HG02840 (cell line): Measurements from ENCODE around the gene TIMM10B.

Source experiments
- ATAC-seq: cut with Tn5 transposase; IDR thresholded peaks from one replicate; pipeline ENCODE4 v1.9.1; 2021; ENCODE audit warnings: mild to moderate bottlenecking, moderate library complexity, moderate number of reproducible peaks; ENCODE audit not compliant: unreplicated experiment, low FRiP score

TIMM10B gene

DNA sequence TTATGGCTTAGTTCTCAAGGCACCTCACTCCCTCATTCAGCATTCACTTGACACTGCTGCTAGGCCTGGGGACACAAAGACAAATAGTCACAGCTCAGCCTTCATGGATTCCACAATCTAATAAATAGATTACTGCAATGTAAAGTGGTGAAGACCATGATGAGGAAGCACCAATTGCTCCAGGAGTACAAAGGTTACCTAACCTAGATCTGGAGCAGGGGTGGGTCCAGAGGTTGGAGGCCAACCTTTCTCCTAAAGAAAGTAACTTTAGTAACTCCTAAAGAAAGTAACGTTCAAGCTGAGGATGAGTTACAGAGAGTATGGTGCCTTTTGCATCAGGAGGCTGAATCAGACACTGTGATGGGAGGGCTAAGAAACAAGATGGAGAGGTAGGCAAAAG is 11.7 kb upstream of the TIMM10B start:
- no peak for ATAC-seq

DNA sequence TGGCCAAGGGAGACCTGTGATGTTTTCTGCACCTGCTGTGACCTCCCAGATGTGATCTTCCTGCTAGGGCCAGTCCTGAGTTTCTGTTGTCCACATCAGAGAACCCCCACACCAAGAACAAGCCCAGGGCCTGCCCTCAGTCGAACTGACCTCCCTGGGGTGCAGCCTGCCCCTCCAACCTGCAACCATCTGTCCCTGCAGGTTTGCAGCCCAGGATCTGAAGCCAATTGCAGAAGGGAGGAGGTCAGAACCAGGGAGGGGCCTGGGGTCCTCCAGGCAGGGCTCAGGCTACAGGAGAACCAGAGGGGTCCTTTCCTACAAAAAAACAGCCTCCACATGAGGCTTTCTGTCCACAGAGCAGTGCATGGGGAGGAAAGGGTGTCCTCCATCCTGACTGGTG is 8.4 kb upstream of the TIMM10B start:
- no peak for ATAC-seq

DNA sequence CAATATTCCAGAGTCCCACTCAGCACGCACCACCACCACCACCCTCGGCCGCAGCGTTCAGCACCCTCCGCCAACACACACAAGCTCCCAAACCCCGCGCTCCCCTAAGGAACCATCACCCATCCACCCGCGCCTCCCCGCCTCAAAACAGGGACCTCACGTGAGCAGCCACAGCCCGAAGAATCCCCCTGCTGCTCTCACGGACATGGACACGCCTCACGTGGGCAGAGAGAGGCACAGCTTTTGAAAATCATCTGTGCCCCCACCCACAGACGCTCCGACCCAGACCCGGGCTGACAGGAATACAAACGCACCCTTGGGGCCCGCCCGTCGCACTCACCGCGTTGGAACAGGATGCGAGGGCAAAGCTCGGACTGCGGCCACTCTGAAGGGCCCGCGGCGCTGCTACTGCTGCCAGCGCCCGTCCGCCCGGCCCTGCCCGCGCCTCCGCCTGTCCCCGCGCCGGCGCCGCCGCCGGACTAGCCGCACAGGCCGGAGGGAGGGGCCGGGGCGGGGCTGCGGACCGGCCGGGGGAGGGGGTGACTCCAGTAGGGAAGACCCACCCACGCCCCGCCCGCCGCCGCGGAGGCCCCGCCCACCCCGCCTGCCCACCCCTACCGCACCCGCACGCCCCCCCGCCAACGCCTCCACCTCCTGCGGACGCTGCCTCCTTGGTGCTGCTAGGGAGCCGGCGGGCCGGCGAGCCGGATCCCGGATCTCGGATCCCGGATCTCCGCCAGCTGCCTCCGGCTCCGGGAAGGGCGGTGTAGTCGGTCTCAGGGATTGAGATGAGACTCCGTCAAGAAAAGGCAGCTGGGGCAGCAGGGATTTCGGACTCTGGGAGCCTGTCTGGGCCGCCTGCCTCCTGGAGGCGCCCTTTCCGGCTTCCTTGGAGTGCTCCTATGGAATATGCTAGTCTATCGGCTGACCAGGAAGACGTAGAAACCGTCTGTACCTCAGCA is 7.6 kb upstream of the TIMM10B start, which contains the start of gene TRIM3:
TRIM3 (minus strand) TSS at position 491 of the 962 bp plus-strand sequence. CDS start 8,246 bp downstream, outside the sequence.
- ATAC-seq: peak; percentile 64

DNA sequence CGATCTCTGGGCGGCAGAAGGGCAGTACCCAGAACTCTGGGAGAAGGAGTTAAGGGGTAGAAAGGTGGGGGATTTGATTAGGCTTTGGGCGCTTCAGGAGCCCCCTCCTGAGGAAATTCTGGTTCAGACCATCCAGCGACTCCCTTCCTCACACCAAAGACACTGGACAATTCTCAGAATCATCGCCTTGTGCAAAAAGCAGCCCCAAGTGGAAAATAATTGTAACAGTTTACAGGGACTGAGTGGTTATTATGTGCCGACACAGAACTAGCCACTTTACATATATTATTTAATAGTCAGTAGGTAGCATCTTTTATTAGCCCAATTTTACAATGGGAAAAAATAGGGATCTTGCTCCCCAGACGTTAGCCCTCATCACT is 6.9 kb upstream of the TIMM10B start:
- no peak for ATAC-seq

DNA sequence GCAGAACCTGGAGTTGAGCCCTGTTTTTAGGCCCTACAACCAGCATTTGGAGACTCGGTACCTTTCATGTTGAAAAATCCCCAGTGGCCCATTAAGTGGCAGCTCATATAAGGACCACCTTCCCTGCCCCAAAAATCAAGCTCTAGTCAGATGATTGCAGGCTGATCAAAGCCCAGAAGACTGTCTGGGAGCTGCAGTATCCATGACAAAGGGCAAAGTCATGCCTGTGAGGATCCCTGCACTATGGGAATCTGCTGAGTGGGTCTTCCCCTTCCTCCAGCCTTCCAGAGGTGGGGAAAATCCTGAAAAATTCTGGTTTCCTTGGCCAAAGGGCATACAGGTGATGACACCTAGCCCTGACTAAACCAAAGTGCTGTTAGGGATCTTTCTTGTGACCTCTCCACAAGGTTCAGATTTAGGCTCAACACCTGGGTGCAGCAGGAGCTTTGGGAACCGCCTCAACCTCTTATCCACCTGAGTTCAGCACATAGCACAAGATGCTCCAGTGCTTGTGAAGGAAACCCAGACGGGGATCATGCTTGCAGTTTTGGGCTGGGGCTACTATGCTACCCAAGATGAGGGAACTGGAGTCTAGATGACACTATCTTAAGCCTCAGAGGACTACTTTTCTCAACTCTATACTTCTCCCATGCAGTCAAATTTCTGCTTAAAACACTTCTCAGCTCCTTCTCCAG is 6.3 kb upstream of the TIMM10B start:
- ATAC-seq: no peak

DNA sequence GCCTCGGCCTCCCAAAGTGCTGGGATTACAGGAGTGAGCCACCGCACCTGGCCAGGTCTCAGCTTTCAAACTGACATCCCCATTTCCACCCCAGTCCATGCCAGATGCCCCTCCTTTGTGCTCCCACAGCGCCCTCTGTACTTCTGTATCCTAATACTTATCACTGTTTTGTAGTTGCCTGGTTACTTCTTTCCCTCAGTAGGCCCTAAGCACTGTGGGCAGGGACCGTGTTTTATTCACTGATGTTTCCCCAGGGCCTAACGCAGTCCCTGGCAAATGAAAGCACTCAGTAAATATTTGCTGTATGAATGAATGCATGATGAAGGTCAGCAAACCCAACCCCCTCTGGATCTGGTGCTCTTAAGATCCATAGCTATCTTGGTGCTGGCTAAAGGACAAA is 5.4 kb upstream of the TIMM10B start:
- ATAC-seq: no peak

DNA sequence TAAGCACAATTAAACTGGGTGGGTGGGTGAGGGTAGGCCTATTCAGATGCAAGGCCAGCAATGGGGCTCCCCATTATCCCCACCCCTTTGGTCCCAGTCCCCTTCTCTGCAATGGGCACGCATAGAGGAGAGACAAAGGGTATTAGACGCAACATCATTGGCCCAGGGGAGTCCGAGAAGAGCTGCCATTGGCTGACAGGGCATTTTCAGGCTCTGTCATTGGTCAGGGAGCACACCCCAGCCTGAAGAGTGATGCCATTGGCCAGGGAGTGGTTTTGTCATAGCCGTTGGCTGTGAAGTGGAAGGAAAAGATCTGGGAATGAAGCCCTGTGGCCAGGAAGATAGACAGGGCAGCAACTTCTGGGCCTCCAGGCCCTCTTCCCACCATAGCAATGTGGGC is 4.7 kb upstream of the TIMM10B start:
- ATAC-seq: no peak

DNA sequence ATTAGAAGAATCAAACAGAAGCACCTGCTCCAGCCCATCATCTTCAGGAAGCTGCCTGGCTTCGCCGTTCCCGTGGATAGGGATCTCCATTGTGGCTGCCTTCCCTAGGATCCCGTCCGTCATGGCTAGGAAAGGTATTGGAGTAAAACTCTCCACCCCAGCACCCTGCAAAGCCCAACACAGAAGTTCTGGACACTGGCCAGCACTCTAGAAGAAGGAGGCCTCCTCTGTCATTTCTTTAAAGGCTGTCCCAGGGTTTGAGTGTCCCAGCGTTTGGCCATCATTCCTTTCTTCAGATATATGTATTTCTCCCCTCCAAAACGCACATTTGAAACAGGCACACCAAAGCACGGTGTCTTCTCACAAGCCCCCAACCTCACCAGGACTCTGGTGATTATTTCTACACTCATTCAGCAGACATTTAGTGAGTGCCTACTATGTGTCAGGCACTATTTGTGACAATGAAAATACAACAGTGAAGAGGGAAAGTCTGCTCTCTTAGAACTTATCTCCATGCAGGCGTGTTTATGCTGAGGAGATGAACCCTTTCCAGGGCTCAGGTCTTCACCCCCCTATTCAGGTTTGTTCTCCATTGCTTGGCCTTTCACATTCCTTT is 894 bp upstream of the TIMM10B start:
- no peak for ATAC-seq

DNA sequence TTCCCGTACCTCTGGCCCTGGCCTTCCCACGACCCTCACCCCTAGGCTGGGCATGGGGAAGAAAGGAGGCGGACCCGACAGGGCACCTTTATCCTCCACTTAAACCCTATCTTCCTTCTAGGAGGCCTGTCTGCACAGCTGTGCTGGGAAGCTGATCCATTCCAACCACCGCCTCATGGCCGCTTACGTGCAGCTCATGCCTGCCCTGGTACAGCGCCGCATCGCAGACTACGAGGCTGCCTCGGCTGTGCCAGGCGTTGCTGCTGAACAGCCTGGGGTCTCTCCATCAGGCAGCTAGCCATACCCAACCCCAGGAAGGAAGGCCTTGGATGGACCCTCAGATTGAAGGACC is 599 bp downstream of the TIMM10B start:
- ATAC-seq: no peak

DNA sequence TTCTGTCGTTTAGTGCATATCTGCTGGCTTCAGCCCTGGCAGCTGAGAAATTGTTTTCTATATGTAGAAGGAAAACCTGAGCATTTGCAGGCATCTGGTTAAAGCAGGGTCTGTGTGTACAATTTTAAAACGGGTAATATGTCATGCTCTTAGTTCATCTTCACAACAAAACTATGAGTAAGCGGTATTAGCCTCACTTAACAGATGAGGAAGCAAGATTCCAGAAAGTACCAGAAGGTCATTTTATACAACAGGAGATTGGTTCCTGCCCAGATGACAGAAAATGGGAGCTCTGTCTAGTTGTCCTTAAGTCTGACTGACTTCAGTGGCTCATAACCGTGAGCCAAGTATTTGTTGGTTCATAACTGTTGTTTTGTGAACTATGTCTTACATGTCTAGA is 1.1 kb downstream of the TIMM10B start:
- no peak for ATAC-seq

DNA sequence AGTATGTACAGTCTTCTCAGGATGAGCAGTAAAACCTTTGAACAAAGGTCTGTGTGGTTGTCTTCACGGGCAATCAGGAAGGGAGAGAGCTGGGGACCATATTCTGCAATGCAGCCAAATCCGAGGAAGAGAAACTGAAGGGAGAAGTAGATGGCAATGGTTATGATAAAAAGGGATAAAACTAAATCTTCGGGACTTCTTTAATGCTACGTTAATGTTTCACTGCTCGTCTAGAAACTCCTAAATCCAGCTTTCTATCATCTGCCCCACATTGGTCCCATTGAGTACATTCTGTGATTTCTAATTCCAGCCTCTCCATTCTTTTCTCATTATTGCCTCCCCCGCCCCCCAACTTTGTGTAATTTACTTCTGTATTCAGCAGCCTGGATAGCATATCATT is 1.7 kb downstream of the TIMM10B start:
- no peak for ATAC-seq

DNA sequence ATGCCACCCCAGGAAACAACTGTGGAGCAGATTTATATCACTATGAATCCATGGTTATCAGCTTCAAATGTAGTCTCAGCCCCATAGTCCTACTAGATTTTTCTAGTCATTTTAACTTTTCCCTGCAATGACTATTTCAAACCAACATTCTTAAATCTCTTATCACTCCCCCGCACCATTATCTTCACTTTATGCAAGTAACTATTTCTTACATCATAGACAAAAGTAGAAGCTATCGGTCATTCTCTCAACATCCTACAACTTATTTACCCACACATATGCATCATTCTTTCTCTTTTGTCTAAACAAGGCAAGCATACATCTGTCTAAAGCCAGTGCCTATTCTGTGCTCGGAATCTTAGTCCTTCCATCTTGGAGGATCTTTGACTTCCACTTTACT is 4.4 kb downstream of the TIMM10B start:
- ATAC-seq: no peak

DNA sequence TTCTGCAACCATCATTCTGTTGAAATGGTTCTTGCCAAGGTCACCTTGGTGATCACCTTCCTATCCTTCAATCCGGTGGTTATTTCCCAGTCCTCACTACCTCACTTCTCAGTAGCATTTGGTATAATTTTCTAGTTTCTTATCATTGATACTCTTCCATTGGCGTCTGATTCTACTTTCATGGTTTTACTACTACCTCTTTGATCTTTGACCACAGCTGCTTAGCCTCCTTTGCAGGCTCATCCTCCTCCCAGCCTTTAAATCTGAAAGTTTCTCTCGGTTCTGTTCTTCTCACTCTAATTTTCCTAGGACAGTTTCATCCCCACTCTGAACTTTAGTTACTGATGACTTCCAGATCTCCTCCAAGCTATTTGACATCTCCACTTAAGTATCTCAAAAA is 5.0 kb downstream of the TIMM10B start:
- no peak for ATAC-seq

DNA sequence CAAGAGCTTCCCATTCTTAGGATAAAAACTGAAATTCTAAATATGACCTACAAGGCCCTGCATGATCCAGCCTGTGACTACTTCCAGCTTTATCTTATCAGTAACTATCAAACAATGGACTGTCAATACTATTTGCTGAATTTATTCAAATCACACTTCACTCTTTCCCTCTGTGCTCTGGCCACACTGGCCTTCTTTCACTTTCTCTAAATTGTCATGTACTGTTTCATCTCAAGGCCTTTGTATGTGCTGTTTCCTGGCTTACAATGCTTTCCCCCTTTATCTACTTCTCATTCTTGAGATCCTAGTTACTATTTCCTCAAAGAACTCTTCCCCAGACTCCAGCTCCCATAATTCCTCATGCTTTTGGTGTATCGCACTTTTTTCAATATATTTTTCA is 5.6 kb downstream of the TIMM10B start:
- ATAC-seq: no peak

DNA sequence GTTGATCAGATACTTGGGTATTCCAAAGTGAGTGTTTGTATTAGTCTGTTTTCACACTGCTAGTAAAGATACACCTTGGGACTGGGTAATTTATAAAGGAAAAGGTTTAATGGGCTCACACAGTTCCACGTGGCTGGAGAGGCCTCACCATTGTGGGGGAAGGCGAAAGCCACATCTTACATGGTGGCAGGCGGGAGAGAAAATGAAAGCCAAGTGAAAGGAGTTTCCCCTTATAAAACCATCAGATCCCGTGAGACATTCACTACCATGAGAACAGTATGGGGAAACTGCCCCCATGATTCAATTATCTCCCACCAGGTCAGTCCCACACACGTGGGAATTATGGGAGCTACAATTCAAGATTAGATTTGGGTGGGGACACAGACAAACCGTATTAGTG is 7.0 kb downstream of the TIMM10B start:
- ATAC-seq: no peak

DNA sequence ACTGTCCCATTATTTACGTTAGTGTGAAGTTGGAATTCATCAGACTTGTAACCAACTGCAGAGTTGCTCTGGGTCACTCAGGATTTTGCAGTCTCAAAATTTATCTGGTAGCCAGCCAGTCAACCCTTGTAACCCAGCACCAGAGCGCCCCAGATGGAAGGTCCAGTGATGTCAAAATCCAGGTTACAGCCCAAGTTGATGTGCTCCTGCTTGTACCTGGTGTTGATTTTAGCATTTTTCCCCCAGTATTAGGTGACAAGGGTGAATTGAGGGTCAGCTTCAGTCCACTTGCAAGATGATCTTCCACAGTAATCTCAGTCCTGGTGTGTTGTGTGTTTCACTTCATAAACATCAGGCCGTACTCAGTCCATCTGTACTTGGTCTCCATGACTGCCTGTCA is 7.5 kb downstream of the TIMM10B start:
- no peak for ATAC-seq

DNA sequence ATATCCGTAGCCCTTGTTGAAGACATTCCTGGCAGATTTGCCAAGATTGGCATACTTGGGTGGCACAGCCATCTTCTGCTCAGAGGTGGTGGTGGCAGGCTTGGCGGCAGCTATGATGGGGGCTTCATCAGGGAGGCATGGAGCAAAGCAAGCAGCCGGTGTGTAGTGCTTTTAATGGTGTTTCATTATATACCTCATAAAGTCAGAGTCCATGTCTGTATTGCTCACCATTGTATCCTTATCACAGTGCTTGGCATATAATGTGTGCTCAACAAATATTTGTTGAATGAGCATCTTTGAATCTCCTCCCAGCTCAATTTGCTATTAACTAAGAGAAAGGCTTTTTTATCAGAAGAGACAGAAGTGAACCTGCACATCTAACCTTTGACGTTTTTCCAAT is 8.0 kb downstream of the TIMM10B start:
- no peak for ATAC-seq

DNA sequence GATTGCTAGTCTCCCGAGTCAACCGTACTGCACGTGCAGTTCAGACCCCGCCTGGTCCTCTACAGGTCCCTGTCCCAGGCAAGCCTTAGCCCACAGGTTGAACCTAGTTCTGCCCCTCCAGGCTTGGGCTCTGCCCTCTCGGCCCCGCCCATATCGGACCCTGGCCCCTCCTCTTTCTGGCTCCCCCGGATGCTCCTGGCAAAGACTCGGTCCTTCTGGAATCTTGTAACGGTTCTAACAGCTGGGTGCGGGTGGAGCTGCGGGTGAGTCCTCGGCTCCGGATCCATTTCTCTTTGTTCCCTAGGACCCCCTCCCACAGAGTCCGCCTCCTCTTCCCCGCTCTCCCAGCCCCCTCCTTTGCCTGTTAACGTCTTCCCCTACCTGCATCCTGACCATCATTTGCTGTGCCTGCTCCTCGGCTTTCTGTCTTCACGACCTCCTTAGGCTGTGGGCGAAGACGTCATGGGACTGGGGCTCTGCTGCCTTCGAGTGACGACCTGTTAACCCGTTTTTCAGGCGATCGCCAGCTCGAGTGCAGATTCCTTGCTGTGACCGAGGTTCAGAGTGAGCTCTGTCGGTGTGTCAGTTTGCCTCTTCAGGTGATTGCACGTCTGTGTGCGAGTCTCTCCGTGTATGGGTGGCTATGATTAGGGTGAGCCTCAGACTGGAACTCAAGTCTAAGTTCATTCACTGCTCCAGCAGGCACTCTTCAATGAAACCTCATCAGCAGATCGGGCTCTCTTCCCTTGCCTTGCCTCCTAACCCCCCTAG is 16.0 kb downstream of the TIMM10B start, which contains the start of gene DNHD1:
DNHD1 (plus strand) TSS at position 212 of the 771 bp plus-strand sequence. CDS start 936 bp downstream, outside the sequence.
- ATAC-seq: no peak

DNA sequence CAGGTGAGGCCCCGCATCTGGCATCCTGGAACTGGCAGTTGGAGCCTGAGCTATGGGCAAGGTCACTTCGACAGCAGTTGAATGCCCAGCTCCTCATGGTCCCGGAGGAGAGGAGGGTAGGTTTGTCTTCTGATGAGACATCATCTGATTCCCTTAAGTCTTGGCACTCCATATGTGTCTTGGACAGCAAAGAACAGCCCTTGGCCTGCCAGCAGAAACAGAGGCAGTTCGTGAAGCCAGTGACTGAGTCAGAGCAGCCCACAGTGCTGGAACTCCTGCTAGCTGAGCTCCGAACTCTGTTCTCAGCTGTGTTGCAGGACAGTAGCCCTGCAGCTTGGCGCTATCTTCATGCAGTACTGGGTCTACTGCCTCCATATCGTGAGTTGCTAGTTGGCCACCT is 16.8 kb downstream of the TIMM10B start:
- no peak for ATAC-seq

DNA sequence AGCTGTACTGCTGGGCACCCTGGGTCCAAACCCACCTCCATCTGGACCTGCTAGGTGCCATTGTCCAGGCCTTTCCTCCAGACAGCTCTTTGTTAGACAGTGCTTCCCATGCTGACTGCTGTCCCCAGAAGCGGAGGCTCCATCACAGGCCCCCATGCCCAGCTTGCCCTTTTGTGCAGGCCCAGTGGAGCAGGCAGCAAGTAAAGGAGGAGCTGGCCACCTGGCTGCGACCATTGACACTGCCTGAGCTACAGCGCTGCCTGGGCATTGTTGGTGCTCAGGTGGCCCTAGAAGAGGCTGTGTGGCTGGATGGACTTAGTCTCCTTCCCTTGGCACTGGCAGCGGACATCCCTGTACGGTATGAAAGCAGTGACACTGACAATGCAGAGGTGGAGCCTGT is 17.2 kb downstream of the TIMM10B start:
- ATAC-seq: no peak

DNA sequence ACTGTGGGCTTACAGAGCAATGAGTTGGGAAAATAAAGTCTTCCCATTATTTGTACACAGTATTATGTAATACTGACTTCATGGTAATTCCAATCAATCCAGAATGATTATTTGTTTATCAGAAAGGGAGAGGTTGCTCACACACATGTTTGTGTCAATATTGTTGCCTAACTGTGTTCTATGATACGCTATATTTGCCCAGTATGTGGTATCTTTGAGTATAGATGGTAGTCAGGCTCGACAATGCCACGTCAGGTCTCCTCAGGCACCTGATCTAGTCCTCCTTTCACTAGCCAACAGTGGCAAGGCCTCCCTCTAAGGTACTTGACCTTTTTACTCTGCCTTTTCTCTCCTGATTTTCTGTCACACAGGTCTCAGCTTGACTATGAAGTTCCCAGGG is 21.1 kb downstream of the TIMM10B start:
- no peak for ATAC-seq
